ENCODE measurements around the gene AREG.

The AREG gene

GRCh38 chr4:74446193-74446868 lies 1.4 kb downstream of the AREG start:
- Histone ChIP-seq H2AFZ (ENCODE audit: insufficient read depth, low read length, poor library complexity) (no peak overlapping the region), H4K8ac (ENCODE audit: low read depth, low read length) (no peak overlapping the region), H3K14ac (ENCODE audit: low read length) (no peak overlapping the region), H3K4me1 (ENCODE audit: control insufficient read depth in 1 of 2, insufficient read depth in 2 of 2, low read length in 2 of 2) (peaks cover 2% of the 10 kb centered on the region in 2 experiments), H2BK12ac (ENCODE audit: low read length) (no peak overlapping the region), H2AK5ac (ENCODE audit: low read length) (no peak overlapping the region), H3K9ac (ENCODE audit: low read length) (no peak overlapping the region), H3K23ac (ENCODE audit: low read length) (peak overlapping the region; percentile 61), H3K9me3 (ENCODE audit: insufficient read depth, low read depth, low read length) (no peaks in the 10 kb centered on the region), H3K27me3 (ENCODE audit: insufficient read depth, low read length) (no peaks in the 10 kb centered on the region), H3K36me3 (ENCODE audit: control insufficient read depth in 1 of 2, insufficient read depth in 2 of 2, low read length in 2 of 2) (no peaks in the 10 kb centered on the region), H2BK120ac (ENCODE audit: insufficient read depth, low read length, poor library complexity) (no peak overlapping the region), H3K4me3 (ENCODE audit: low read depth, low read length) (no peak overlapping the region), H3K4ac (ENCODE audit: low read depth, low read length) (no peak overlapping the region), H3K79me2 (ENCODE audit: control insufficient read depth, insufficient read depth, low read length, poor library complexity) (no peaks in the 10 kb centered on the region), H3K18ac (ENCODE audit: low read length) (no peak overlapping the region), H4K12ac (ENCODE audit: low read depth, low read length) (no peak overlapping the region), H3K4me2 (ENCODE audit: low read length) (no peak overlapping the region), H3K79me1 (ENCODE audit: low read length) (no peaks in the 10 kb centered on the region), H4K91ac (ENCODE audit: low read depth, low read length) (no peak overlapping the region), H2BK5ac (ENCODE audit: low read depth, low read length, poor library complexity) (no peak overlapping the region), H3K27ac (ENCODE audit: low read depth, low read length) (no peak overlapping the region)
- DNase-seq: peak; percentile 69 to 81
- WGBS (ENCODE audit: extremely low coverage, insufficient coverage, insufficient read length): 100% methylated on average over 1 of the region's 8 CpGs

- Histone ChIP-seq H4K91ac (ENCODE audit: low read depth, low read length) (no peak overlapping the region), H3K9ac (ENCODE audit: low read length) (no peak overlapping the region), H3K79me2 (ENCODE audit: control insufficient read depth, insufficient read depth, low read length, poor library complexity) (no peaks in the 10 kb centered on the region), H3K4me1 (ENCODE audit: control insufficient read depth in 1 of 2, insufficient read depth in 2 of 2, low read length in 2 of 2) (peaks cover 2% of the 10 kb centered on the region in 2 experiments), H2BK5ac (ENCODE audit: low read depth, low read length, poor library complexity) (no peak overlapping the region), H2BK120ac (ENCODE audit: insufficient read depth, low read length, poor library complexity) (no peak overlapping the region), H3K18ac (ENCODE audit: low read length) (no peak overlapping the region), H3K79me1 (ENCODE audit: low read length) (no peaks in the 10 kb centered on the region), H3K27me3 (ENCODE audit: insufficient read depth, low read length) (no peaks in the 10 kb centered on the region), H3K36me3 (ENCODE audit: control insufficient read depth in 1 of 2, insufficient read depth in 2 of 2, low read length in 2 of 2) (no peaks in the 10 kb centered on the region), H3K4ac (ENCODE audit: low read depth, low read length) (no peak overlapping the region), H4K8ac (ENCODE audit: low read depth, low read length) (no peak overlapping the region), H2AK5ac (ENCODE audit: low read length) (no peak overlapping the region), H3K14ac (ENCODE audit: low read length) (no peak overlapping the region), H3K23ac (ENCODE audit: low read length) (no peak overlapping the region), H2AFZ (ENCODE audit: insufficient read depth, low read length, poor library complexity) (no peak overlapping the region), H3K4me3 (ENCODE audit: low read depth, low read length) (no peak overlapping the region), H2BK12ac (ENCODE audit: low read length) (no peak overlapping the region), H4K12ac (ENCODE audit: low read depth, low read length) (no peak overlapping the region), H3K4me2 (ENCODE audit: low read length) (no peak overlapping the region), H3K9me3 (ENCODE audit: insufficient read depth, low read depth, low read length) (no peaks in the 10 kb centered on the region), H3K27ac (ENCODE audit: low read depth, low read length) (no peak overlapping the region)
- DNase-seq: no peak
- WGBS (ENCODE audit: extremely low coverage, insufficient coverage, insufficient read length): no CpG with 5 or more reads among the region's 1 CpG
These were observed 2.0 kb downstream of the AREG start for GRCh38 chr4:74446896-74447295.

GRCh38 chr4:74447636-74448233 lies 2.8 kb downstream of the AREG start:
- Histone ChIP-seq H3K23ac (ENCODE audit: low read length) (no peak overlapping the region), H3K18ac (ENCODE audit: low read length) (no peak overlapping the region), H3K9me3 (ENCODE audit: insufficient read depth, low read depth, low read length) (no peaks in the 10 kb centered on the region), H2BK5ac (ENCODE audit: low read depth, low read length, poor library complexity) (no peak overlapping the region), H3K4me3 (ENCODE audit: low read depth, low read length) (no peak overlapping the region), H2BK12ac (ENCODE audit: low read length) (no peak overlapping the region), H3K79me2 (ENCODE audit: control insufficient read depth, insufficient read depth, low read length, poor library complexity) (no peaks in the 10 kb centered on the region), H3K27ac (ENCODE audit: low read depth, low read length) (no peak overlapping the region), H3K4me2 (ENCODE audit: low read length) (no peak overlapping the region), H3K4me1 (ENCODE audit: control insufficient read depth in 1 of 2, insufficient read depth in 2 of 2, low read length in 2 of 2) (peaks cover 2% of the 10 kb centered on the region in 2 experiments), H3K36me3 (ENCODE audit: control insufficient read depth in 1 of 2, insufficient read depth in 2 of 2, low read length in 2 of 2) (no peaks in the 10 kb centered on the region), H2AFZ (ENCODE audit: insufficient read depth, low read length, poor library complexity) (no peak overlapping the region), H3K14ac (ENCODE audit: low read length) (no peak overlapping the region), H3K27me3 (ENCODE audit: insufficient read depth, low read length) (no peaks in the 10 kb centered on the region), H2BK120ac (ENCODE audit: insufficient read depth, low read length, poor library complexity) (no peak overlapping the region), H3K9ac (ENCODE audit: low read length) (no peak overlapping the region), H4K12ac (ENCODE audit: low read depth, low read length) (no peak overlapping the region), H4K91ac (ENCODE audit: low read depth, low read length) (no peak overlapping the region), H4K8ac (ENCODE audit: low read depth, low read length) (no peak overlapping the region), H3K79me1 (ENCODE audit: low read length) (no peaks in the 10 kb centered on the region), H3K4ac (ENCODE audit: low read depth, low read length) (no peak overlapping the region), H2AK5ac (ENCODE audit: low read length) (no peak overlapping the region)
- WGBS (ENCODE audit: extremely low coverage, insufficient coverage, insufficient read length): no CpG with 5 or more reads among the region's 5 CpGs
- DNase-seq: peak in 1 of 2 donors; percentile 20

- H3K9ac ChIP-seq (ENCODE audit: low read length): no peak overlapping the region
- H2AK5ac ChIP-seq (ENCODE audit: low read length): no peak overlapping the region
- no peak overlapping the region for H4K91ac ChIP-seq (ENCODE audit: low read depth, low read length)
- no peaks in the 10 kb centered on the region for H3K79me1 ChIP-seq (ENCODE audit: low read length)
- no peak overlapping the region for H2AFZ ChIP-seq (ENCODE audit: insufficient read depth, low read length, poor library complexity)
- H4K12ac ChIP-seq (ENCODE audit: low read depth, low read length): no peak overlapping the region
- H2BK120ac ChIP-seq (ENCODE audit: insufficient read depth, low read length, poor library complexity): no peak overlapping the region
- no peaks in the 10 kb centered on the region for H3K9me3 ChIP-seq (ENCODE audit: insufficient read depth, low read depth, low read length)
- no peak overlapping the region for H2BK5ac ChIP-seq (ENCODE audit: low read depth, low read length, poor library complexity)
- no peak overlapping the region for H3K18ac ChIP-seq (ENCODE audit: low read length)
- no peaks in the 10 kb centered on the region for H3K36me3 ChIP-seq (ENCODE audit: control insufficient read depth in 1 of 2, insufficient read depth in 2 of 2, low read length in 2 of 2)
- no peaks in the 10 kb centered on the region for H3K27me3 ChIP-seq (ENCODE audit: insufficient read depth, low read length)
- H3K4me2 ChIP-seq (ENCODE audit: low read length): no peak overlapping the region
- H3K14ac ChIP-seq (ENCODE audit: low read length): no peak overlapping the region
- peaks cover 2% of the 10 kb centered on the region in 2 experiments for H3K4me1 ChIP-seq (ENCODE audit: control insufficient read depth in 1 of 2, insufficient read depth in 2 of 2, low read length in 2 of 2)
- H2BK12ac ChIP-seq (ENCODE audit: low read length): no peak overlapping the region
- H3K4ac ChIP-seq (ENCODE audit: low read depth, low read length): no peak overlapping the region
- H3K79me2 ChIP-seq (ENCODE audit: control insufficient read depth, insufficient read depth, low read length, poor library complexity): no peaks in the 10 kb centered on the region
- DNase-seq: no peak
- no peak overlapping the region for H3K4me3 ChIP-seq (ENCODE audit: low read depth, low read length)
- no peak overlapping the region for H3K27ac ChIP-seq (ENCODE audit: low read depth, low read length)
- WGBS (ENCODE audit: extremely low coverage, insufficient coverage, insufficient read length): no CpG with 5 or more reads among the region's 6 CpGs
- no peak overlapping the region for H3K23ac ChIP-seq (ENCODE audit: low read length)
- H4K8ac ChIP-seq (ENCODE audit: low read depth, low read length): no peak overlapping the region
These were observed 4.8 kb downstream of the AREG start for GRCh38 chr4:74449571-74450297.

All from trophoblast cell (in vitro differentiated cells and primary cell).